ENCODE data around the gene PCAT7.
"Not testable (repeated sequence)": the region's sequence is repeated elsewhere in the genome, so short reads cannot be mapped to it uniquely, and the experiment has no call there.

The PCAT7 gene

DNA sequence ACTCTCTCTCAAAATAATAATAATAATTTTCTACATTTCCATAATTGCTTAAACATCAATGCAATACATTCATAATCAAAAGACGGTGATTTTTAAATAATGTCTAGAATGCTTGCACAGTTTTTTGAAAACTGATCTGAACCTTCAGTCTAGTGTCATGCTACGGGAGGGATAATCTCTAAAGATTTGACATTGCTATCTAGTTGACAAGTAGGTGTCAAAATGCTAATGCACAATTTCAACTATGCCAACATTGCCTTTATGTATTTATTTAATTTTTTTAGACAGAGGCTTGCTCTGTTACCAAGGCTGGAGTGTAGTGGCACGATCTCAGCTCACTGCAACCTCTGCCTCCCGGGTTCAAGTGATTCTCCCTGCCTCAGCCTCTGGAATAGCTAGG, 16.0 kb upstream of the PCAT7 start:
- no peak for DNase-seq (ENCODE audit: low read depth)
- H3K4me3 ChIP-seq (ENCODE audit: low read depth, low read length): no peak overlapping the region
- no peak for TF ChIP-seq CTCF (conservative IDR thresholded peaks at IDR 0.05; ENCODE audit: low read depth, low read length)

- H3K4me3 ChIP-seq (ENCODE audit: low read depth, low read length); DNase-seq (ENCODE audit: low read depth): not testable (repeated sequence)
These were observed 10.5 kb upstream of the PCAT7 start for GRCh38 chr9:94544335-94544734.

DNA sequence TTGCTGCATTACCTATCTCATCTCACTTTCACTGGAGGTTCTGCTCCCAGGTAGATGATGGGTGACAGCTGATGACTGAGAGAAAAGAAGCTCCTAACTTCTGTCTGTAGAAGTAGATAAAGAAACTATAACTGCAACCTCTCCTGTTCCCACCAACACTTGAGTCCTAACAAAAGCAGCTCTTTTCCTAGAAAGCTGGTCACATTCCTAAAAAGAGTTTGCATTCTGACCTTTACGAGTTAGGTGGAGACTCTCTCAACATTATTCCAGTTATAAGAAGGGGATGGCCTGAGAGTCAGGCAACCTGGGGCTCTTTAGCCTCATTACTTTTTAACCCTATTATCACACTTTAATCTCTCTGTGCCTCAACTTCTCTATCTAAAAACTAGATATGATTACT, 8.9 kb upstream of the PCAT7 start:
- no peak for TF ChIP-seq CTCF (conservative IDR thresholded peaks at IDR 0.05; ENCODE audit: low read depth, low read length)
- H3K4me3 ChIP-seq (ENCODE audit: low read depth, low read length): no peak overlapping the region
- no peak for DNase-seq (ENCODE audit: low read depth)

DNA sequence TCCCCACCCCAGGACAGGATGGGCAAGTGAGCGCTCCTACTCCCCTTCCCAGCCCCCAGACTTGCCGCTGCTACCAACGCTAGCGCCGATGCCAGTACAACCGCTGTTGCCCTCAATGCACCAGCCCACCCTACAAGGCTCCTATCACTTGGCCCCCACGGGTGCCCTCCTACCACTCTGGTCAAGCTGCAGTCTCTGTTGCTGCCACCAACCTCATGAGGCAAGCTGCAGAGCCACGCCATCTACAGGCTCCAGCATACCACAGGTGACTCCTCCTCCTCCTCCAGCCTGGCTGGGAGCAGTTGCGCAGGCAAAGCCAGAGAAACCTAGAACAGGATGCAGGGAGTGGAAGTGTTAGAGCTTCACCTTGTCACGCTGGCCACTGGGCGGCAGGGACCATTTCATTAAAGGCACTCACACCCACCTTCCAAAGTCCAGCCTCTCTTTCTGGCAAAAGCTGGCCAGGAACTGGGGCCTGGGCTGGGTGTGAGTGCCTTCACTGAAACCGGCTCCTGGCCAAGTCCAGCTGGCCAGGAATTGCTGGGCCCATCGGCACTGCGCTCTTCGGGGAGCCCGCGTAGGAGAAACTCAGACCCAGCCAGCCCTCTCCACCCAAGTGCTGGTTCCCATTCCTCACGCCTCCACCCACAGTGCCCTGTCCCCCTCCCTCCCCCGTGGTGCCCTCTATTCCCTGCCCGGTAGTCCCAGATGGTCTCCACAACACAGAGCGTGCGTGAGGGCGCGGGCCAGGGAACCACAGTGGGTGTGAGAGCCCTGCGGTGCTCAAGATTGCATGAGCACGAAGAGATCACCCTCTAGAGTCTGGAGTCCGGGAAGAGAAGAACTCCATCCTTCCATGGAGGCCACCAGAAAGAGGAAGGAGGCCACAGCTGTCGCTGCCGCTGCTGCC, 1.6 kb upstream of the PCAT7 start:
- no peak for TF ChIP-seq CTCF (conservative IDR thresholded peaks at IDR 0.05; ENCODE audit: low read depth, low read length)
- H3K4me3 ChIP-seq (ENCODE audit: low read depth, low read length): no peak overlapping the region
- no peak for DNase-seq (ENCODE audit: low read depth)

GRCh38 chr9:94554078-94554438, 825 bp upstream of the PCAT7 start:
- no peak overlapping the region for H3K4me3 ChIP-seq (ENCODE audit: low read depth, low read length)
- no peak for TF ChIP-seq CTCF (conservative IDR thresholded peaks at IDR 0.05; ENCODE audit: low read depth, low read length)
- no peak for DNase-seq (ENCODE audit: low read depth)

DNA sequence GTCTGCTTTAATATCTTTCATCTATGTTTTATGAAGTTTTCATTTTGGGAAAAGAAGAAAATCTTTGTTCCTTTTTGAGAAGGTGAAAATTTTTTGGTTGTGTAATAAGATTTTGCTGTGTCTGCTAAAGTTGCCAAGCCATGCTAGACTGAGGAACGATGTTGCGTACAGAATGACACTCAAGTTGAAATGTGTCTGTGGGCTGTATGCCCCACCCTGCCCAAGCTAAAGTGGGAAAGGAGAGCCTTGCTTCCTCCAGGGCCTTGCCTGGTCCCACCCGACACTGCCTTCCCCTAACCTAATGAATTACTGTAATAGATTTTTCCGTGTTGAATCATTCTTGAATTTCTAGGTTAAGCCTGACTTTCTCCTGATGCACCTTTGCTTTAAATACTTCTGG, 2.5 kb downstream of the PCAT7 start:
- no peak overlapping the region for H3K4me3 ChIP-seq (ENCODE audit: low read depth, low read length)
- TF ChIP-seq CTCF (conservative IDR thresholded peaks at IDR 0.05; ENCODE audit: low read depth, low read length): no peak
- no peak for DNase-seq (ENCODE audit: low read depth)

- no peak overlapping the region for H3K4me3 ChIP-seq (ENCODE audit: low read depth, low read length)
These were observed 5.4 kb downstream of the PCAT7 start for GRCh38 chr9:94560237-94560636.

More at GRCh38 chr9:94560237-94560636, 5.4 kb downstream of the PCAT7 start:
- no peak for TF ChIP-seq CTCF (conservative IDR thresholded peaks at IDR 0.05; ENCODE audit: low read depth, low read length)
- DNase-seq (ENCODE audit: low read depth): no peak
